Small intestine (tissue), 7 donors: ENCODE results near the gene NFE2L1. TPM values are rescaled to one million over a fixed set of nuclear protein-coding genes. Genes with fewer than 3 reads are reported as not detected.

ENCODE experiments used
- DNase-seq, 2 donors: peaks; one replicate each; pipeline versions ENCODE4 v3.0.0 to v3.0.0-alpha.2; 2013
- FAIRE-seq: peaks from 2 replicates; lab custom pipeline; 2012; peaks lifted over from hg19 to GRCh38; lab: Jason Lieb, UNC
- H3K27ac ChIP-seq, 3 donors: one replicate each; pipeline ENCODE4 v1.5.1; 2013; ENCODE audit warnings: low read length in 2 of 3, mild to moderate bottlenecking in 2 of 3, control low read depth in 1 of 3, inconsistent platforms in 1 of 3, low read depth in 1 of 3, moderate library complexity in 1 of 3
- H3K27me3 ChIP-seq, 3 donors: one replicate each; pipeline ENCODE4 v1.6.1; 2013; ENCODE audit warnings: low read length in 3 of 3, inconsistent platforms in 1 of 3; ENCODE audit not compliant: control insufficient read depth in 3 of 3, insufficient read depth in 3 of 3
- H3K36me3 ChIP-seq, 3 donors: one replicate each; pipeline ENCODE4 v1.6.1; 2013; ENCODE audit warnings: low read length in 3 of 3, inconsistent platforms in 1 of 3, low read depth in 1 of 3, mild to moderate bottlenecking in 1 of 3, moderate library complexity in 1 of 3; ENCODE audit not compliant: control insufficient read depth in 3 of 3, insufficient read depth in 2 of 3
- H3K4me1 ChIP-seq, 3 donors: one replicate each; pipeline ENCODE4 v1.6.1; 2013; ENCODE audit warnings: low read length in 2 of 3, inconsistent platforms in 1 of 3, low read depth in 1 of 3, mild to moderate bottlenecking in 1 of 3, moderate library complexity in 1 of 3; ENCODE audit not compliant: control insufficient read depth in 3 of 3, insufficient read depth in 2 of 3
- H3K4me3 ChIP-seq, 3 donors: one replicate each; pipeline ENCODE4 v1.5.1; 2013; ENCODE audit warnings: low read length in 3 of 3, control low read depth in 1 of 3, inconsistent platforms in 1 of 3, low read depth in 1 of 3, mild to moderate bottlenecking in 1 of 3, moderate library complexity in 1 of 3
- H3K9me3 ChIP-seq, 2 donors: one replicate each; pipeline ENCODE4 v1.6.1; 2013; ENCODE audit warnings: low read depth in 1 of 2, low read length in 1 of 2; ENCODE audit not compliant: control insufficient read depth in 2 of 2, insufficient read depth in 1 of 2
- WGBS, 3 donors: extraction: QIAGEN DNeasy Blood & Tissue Kit; methylation state at CpG; one replicate each; pipeline ENCODE4 v1.1.7; 2013; 5-methylcytosine and 5-hydroxymethylcytosine counted together
- polyA plus RNA-seq, 4 donors: library from polyadenylated mRNA; stranded (reverse) in 3 of 4; unstranded in 1 of 4; fragments of 200-250 nt in 3 of 4; fragments of 120-200 nt in 1 of 4; gene quantifications; one replicate each; pipeline versions ENCODE4 v1.2.1 to v1.2.3, GENCODE V29; 2013
- donor health status: healthy with polysubstance abuse.
- donor health status: control.
- donor health status: control.
- donor health status: Bipolar disorder and iron deficiency.
- donor health status: healthy.

The NFE2L1 gene
- polyA plus RNA-seq, 4 donors, result 52.1 to 110 (median 74.6) TPM

- DNase-seq (peak; percentile 92 to 96), FAIRE-seq (no peak)
- 1% methylated on average over 58 to 64 of the region's 64 CpGs for WGBS, 3 donors
- H3K4me1 ChIP-seq, result peaks cover 0 to 6% (median 0%) of the 10 kb centered on the region in 3 donors
- peak within 1 kb of the TSS; percentile 94 to 99 (median 95) for H3K27ac ChIP-seq
- H3K4me3 ChIP-seq, result peak within 1 kb of the TSS; percentile 74 to 86 (median 83)
- no peaks in the 10 kb centered on the region for H3K27me3 ChIP-seq
- H3K36me3 ChIP-seq, result peaks cover 0 to 5% (median 0%) of the 10 kb centered on the region in 3 donors
- H3K9me3 ChIP-seq, result no peaks in the 10 kb centered on the region
Measured at GRCh38 chr17:48107137-48108055, 59.2 kb downstream of the NFE2L1 start, which contains the start of gene SNX11. SNX11 (plus strand) TSS chr17:48107766; CDS start chr17:48112044, 4,278 bp downstream.

- peaks cover 0 to 6% (median 0%) of the 10 kb centered on the region in 3 donors for H3K4me1 ChIP-seq
- FAIRE-seq (no peak), DNase-seq (no peak)
- H3K9me3 ChIP-seq, result no peaks in the 10 kb centered on the region
- H3K27me3 ChIP-seq, result no peaks in the 10 kb centered on the region
- H3K4me3 ChIP-seq, result no peak overlapping the region
- 72 to 84% (median 77%) methylated on average over 9 of the region's 9 CpGs for WGBS, 3 donors
- peaks cover 0 to 29% (median 2%) of the 10 kb centered on the region in 3 donors for H3K36me3 ChIP-seq
- no peak overlapping the region for H3K27ac ChIP-seq
Measured at GRCh38 chr17:48110761-48111160, 62.6 kb downstream of the NFE2L1 start.

Other genes starting within 250 kb of the NFE2L1 start
- gene OSBPL7, start 226.6 kb upstream of the NFE2L1 start, polyA plus RNA-seq, result 10 to 100 TPM; 16.7 to 67.5 (median 27.3) TPM
- 10 to 100 TPM; 47.0 to 54.1 (median 50.7) TPM for gene MRPL10, start 216.8 kb upstream of the NFE2L1 start, polyA plus RNA-seq
- 1 to 10 TPM in 1 of 4 donors, under 1 TPM in 3; 0.22 to 1.5 (median 0.40) TPM for gene LRRC46, start 216.7 kb upstream of the NFE2L1 start, polyA plus RNA-seq
- gene SCRN2, start 207.1 kb upstream of the NFE2L1 start, polyA plus RNA-seq, result 100 to 1,000 TPM in 2 of 4 donors, 10 to 100 TPM in 2; 46.0 to 127 (median 99.7) TPM
- 1 to 10 TPM; 1.6 to 4.9 (median 3.1) TPM for gene SP6, start 197.2 kb upstream of the NFE2L1 start, polyA plus RNA-seq
- gene SP2, start 152.1 kb upstream of the NFE2L1 start, polyA plus RNA-seq, result 10 to 100 TPM in 3 of 4 donors, 1 to 10 TPM in 1; 8.7 to 17.3 (median 12.6) TPM
- 10 to 100 TPM; 10.8 to 49.1 (median 19.1) TPM for gene PNPO, start 106.8 kb upstream of the NFE2L1 start, polyA plus RNA-seq
- 100 to 1,000 TPM; 159 to 388 (median 277) TPM for gene PRR15L, start 90.5 kb upstream of the NFE2L1 start, polyA plus RNA-seq
- 100 to 1,000 TPM; 169 to 721 (median 374) TPM for gene CDK5RAP3, start 77.2 kb upstream of the NFE2L1 start, polyA plus RNA-seq
- 1 to 10 TPM in 3 of 4 donors, not detected in 1; 4.4 to 7.3 (median 5.6) TPM for gene COPZ2, start 10.6 kb upstream of the NFE2L1 start, polyA plus RNA-seq
- gene CBX1, start 53.1 kb downstream of the NFE2L1 start, polyA plus RNA-seq, result 10 to 100 TPM in 2 of 4 donors, 1 to 10 TPM in 2; 9.4 to 57.1 (median 19.8) TPM
- gene SNX11, start 59.4 kb downstream of the NFE2L1 start, polyA plus RNA-seq, result 10 to 100 TPM; 11.4 to 16.3 (median 12.8) TPM